Measurements from ENCODE around the gene MKS1. TPM values are rescaled to one million over a fixed set of nuclear protein-coding genes. Genes with fewer than 3 reads are reported as not detected.

Gene MKS1
- total and polyA plus RNA-seq, 2 donors (not counting 3 experiments of a cell fraction or from before 2014, with no cell fraction given) = 12.2 to 13.2 TPM

GRCh38 chr17:58250344-58251011 is 31.4 kb upstream of the MKS1 start:
- CTCF ChIA-PET = interaction anchor here (0.6 to 2.0 kb wide), 28 partner anchors 8 to 390 kb away, joined by 3 to 30 read pairs (median 5); partner anchors contain the start of genes LPO, MKS1, RNF43 and SUPT4H1
- Histone ChIP-seq H3K79me2 (ENCODE audit: control insufficient read depth, insufficient read depth, low read length) (no peaks in the 10 kb centered on the region), H2AFZ (ENCODE audit: low read depth, low read length) (no peak overlapping the region), H3K36me3 (ENCODE audit: control insufficient read depth in 2 of 2, extremely low read depth in 1 of 2, insufficient read depth in 2 of 2, low read length in 2 of 2) (no peaks in the 10 kb centered on the region), H3K9ac (replicated peaks; ENCODE audit: extremely low read depth, insufficient read depth, low read length) (no peak overlapping the region), H3K4me1 (ENCODE audit: control insufficient read depth, extremely low read depth, insufficient read depth, low read length) (no peaks in the 10 kb centered on the region), H3K9me1 (replicated peaks; ENCODE audit: control insufficient read depth, extremely low read depth, insufficient read depth, low read length) (no peaks in the 10 kb centered on the region), H4K20me1 (replicated peaks; ENCODE audit: control insufficient read depth, extremely low read depth, insufficient read depth, low read length) (no peaks in the 10 kb centered on the region), H3K4me2 (ENCODE audit: insufficient read depth, low read length) (no peak overlapping the region), H3K27me3 (ENCODE audit: control insufficient read depth in 2 of 2, insufficient read depth in 2 of 2, low read length in 2 of 2) (peaks cover 24 to 25% of the 10 kb centered on the region in 2 experiments), H3K9me3 (replicated peaks; ENCODE audit: control insufficient read depth, insufficient read depth, low read length) (no peaks in the 10 kb centered on the region), H3K4me3 (replicated peaks in 1 of 3; ENCODE audit: insufficient read depth in 1 of 3, low read depth in 1 of 3, low read length in 3 of 3) (no peak overlapping the region), H3K27ac (ENCODE audit: insufficient read depth, low read depth, low read length) (no peak overlapping the region)
- TF ChIP-seq FOS (IDR thresholded peaks at IDR 0.05; ENCODE audit: borderline replicate concordance, insufficient read depth, low read length) (no peak), EZH2 (IDR thresholded peaks at IDR 0.05; ENCODE audit: borderline replicate concordance, low read depth, low read length, severe bottlenecking) (no peak), MYC (IDR thresholded peaks at IDR 0.05; ENCODE audit: low read depth, low read length) (no peak), POLR2A (IDR thresholded peaks at IDR 0.05; ENCODE audit: low read depth, low read length) (no peak), GATA2 (IDR thresholded peaks at IDR 0.05; ENCODE audit: insufficient read depth, insufficient read length, low read depth, low read length) (no peak), CTCF (IDR thresholded peaks at IDR 0.05; ENCODE audit: extremely low read depth in 1 of 2, insufficient read depth in 1 of 2, low read depth in 1 of 2, low read length in 2 of 2) (no peak), MAX (IDR thresholded peaks at IDR 0.05; ENCODE audit: insufficient read depth, insufficient read length) (no peak), JUN (IDR thresholded peaks at IDR 0.05; ENCODE audit: borderline replicate concordance, insufficient read depth, insufficient read length, low read depth) (no peak), POLR2AphosphoS5 (IDR thresholded peaks at IDR 0.05; ENCODE audit: insufficient read depth, low read depth, low read length) (no peak)
- intact Hi-C loops (cut with micrococcal nuclease) (no loop called here), dilution Hi-C loops (cut with MboI; ENCODE audit: extremely low pct_ligation_motif_present, low sequenced_read_pairs) (no loop called here)
- DNase-seq (ENCODE audit: low read depth, low spot score) (no peak), FAIRE-seq (no peak)
- POLR2A ChIA-PET = no interaction called here
- BruUV-seq (replicated peaks) = no TSS peak
